ENCODE results near the gene VARS2. TPM values are rescaled to one million over a fixed set of nuclear protein-coding genes. Genes with fewer than 3 reads are reported as not detected.

The VARS2 gene
- total RNA-seq, 4 donors from 2014 or later: 12.6 to 22.0 (median 19.2) TPM

DNA sequence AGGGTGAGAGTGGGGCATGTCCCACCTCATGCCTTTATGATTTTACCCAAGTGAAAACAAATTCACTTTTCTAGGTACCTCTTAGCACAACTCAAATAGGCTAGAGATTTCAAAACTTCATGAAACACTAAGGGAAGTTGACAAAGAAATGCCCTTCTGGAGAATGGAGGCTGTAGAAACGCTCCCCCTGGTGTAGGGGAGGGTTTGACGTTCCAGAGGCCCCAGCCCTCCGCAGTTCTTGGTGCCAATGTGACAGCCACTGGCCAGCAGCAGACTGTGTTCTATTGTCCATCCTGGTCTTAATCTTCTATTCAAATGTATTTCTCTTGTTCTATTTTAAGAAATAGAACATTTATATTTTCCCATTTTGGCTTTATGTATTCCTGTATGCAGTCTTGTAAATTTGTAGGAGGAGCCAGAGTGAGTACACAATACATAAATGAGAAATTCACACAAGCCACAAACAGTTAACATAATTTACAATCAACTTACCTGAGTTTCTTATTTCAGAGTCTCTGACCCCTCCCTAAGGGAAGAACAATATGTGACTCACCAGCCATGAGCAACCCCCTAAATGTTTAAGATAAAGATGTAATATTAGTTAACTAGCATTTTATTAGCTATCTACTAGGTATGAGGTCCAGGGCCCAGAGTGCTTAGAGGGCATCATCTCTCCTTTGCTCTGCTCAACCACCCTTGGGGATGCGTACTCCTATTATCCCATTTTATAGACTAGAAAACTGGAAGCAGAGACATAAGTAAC, 60.6 kb downstream of the VARS2 start:
- no peak overlapping the region for H3K4me3 ChIP-seq
- no peaks in the 10 kb centered on the region for H3K9me3 ChIP-seq
- no peak overlapping the region for H3K27ac ChIP-seq
- no peak for DNase-seq (ENCODE audit: low spot score in 2 of 2)
- H3K36me3 ChIP-seq: no peaks in the 10 kb centered on the region
- no peaks in the 10 kb centered on the region for H3K27me3 ChIP-seq
- WGBS: 63% methylated on average over 4 of the region's 4 CpGs
- no peaks in the 10 kb centered on the region for H3K4me1 ChIP-seq
- TF ChIP-seq POLR2AphosphoS5 (IDR thresholded peaks at IDR 0.05): no peak
- TF ChIP-seq EP300 (IDR thresholded peaks at IDR 0.05): no peak
- no peak for TF ChIP-seq POLR2A (IDR thresholded peaks at IDR 0.05)
- TF ChIP-seq, protein P1, sequence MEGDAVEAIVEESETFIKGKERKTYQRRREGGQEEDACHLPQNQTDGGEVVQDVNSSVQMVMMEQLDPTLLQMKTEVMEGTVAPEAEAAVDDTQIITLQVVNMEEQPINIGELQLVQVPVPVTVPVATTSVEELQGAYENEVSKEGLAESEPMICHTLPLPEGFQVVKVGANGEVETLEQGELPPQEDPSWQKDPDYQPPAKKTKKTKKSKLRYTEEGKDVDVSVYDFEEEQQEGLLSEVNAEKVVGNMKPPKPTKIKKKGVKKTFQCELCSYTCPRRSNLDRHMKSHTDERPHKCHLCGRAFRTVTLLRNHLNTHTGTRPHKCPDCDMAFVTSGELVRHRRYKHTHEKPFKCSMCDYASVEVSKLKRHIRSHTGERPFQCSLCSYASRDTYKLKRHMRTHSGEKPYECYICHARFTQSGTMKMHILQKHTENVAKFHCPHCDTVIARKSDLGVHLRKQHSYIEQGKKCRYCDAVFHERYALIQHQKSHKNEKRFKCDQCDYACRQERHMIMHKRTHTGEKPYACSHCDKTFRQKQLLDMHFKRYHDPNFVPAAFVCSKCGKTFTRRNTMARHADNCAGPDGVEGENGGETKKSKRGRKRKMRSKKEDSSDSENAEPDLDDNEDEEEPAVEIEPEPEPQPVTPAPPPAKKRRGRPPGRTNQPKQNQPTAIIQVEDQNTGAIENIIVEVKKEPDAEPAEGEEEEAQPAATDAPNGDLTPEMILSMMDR (IDR thresholded peaks at IDR 0.05): no peak

Other genes starting within 250 kb of the VARS2 start
- gene DHX16, start 241.2 kb upstream of the VARS2 start, total RNA-seq: 10 to 100 TPM; 24.3 to 48.5 (median 33.7) TPM
- 10 to 100 TPM; 25.2 to 31.0 (median 29.2) TPM for gene PPP1R18, start 227.6 kb upstream of the VARS2 start, total RNA-seq
- 1 to 10 TPM; 2.3 to 9.0 (median 6.8) TPM for gene NRM, start 223.3 kb upstream of the VARS2 start, total RNA-seq
- gene MDC1, start 197.0 kb upstream of the VARS2 start, total RNA-seq: 10 to 100 TPM; 10.4 to 27.0 (median 16.3) TPM
- gene TUBB, start 193.9 kb upstream of the VARS2 start, total RNA-seq: 100 to 1,000 TPM; 166 to 348 (median 244) TPM
- gene FLOT1, start 171.6 kb upstream of the VARS2 start, total RNA-seq: 10 to 100 TPM; 28.4 to 60.8 (median 45.5) TPM
- gene IER3, start 169.7 kb upstream of the VARS2 start, total RNA-seq: 10 to 100 TPM; 22.0 to 86.2 (median 45.8) TPM
- gene DDR1, start 29.7 kb upstream of the VARS2 start, total RNA-seq: 100 to 1,000 TPM; 161 to 210 (median 188) TPM
- 10 to 100 TPM; 10.5 to 33.5 (median 11.3) TPM for gene GTF2H4, start 6.0 kb upstream of the VARS2 start, total RNA-seq
- gene SFTA2, start 17.9 kb downstream of the VARS2 start, total RNA-seq: not detected
- gene MUCL3, start 26.7 kb downstream of the VARS2 start, total RNA-seq: not detected
- gene MUC21, start 69.5 kb downstream of the VARS2 start, total RNA-seq: under 1 TPM in 1 of 4 donors, not detected in 3; 0.38 TPM
- under 1 TPM in 1 of 4 donors, not detected in 3; 0.18 TPM for gene MUC22, start 96.2 kb downstream of the VARS2 start, total RNA-seq
- gene C6orf15, start 198.3 kb downstream of the VARS2 start, total RNA-seq: 10 to 100 TPM in 2 of 4 donors, 1 to 10 TPM in 2; 5.5 to 20.7 (median 8.8) TPM
- 10 to 100 TPM in 1 of 4 donors, 1 to 10 TPM in 3; 4.1 to 15.8 (median 5.5) TPM for gene PSORS1C1, start 200.6 kb downstream of the VARS2 start, total RNA-seq
- gene CDSN, start 206.2 kb downstream of the VARS2 start, total RNA-seq: 100 to 1,000 TPM in 3 of 4 donors, 10 to 100 TPM in 1; 16.3 to 598 (median 403) TPM
- gene PSORS1C2, start 224.8 kb downstream of the VARS2 start, total RNA-seq: 10 to 100 TPM in 3 of 4 donors, 1 to 10 TPM in 1; 5.9 to 63.0 (median 27.8) TPM
- 10 to 100 TPM; 10.7 to 33.4 (median 16.5) TPM for gene CCHCR1, start 243.6 kb downstream of the VARS2 start, total RNA-seq
- 10 to 100 TPM; 14.8 to 24.3 (median 23.8) TPM for gene TCF19, start 244.4 kb downstream of the VARS2 start, total RNA-seq